K562 (cell line): ENCODE measurements around the gene TMEM87A. TPM values are rescaled to one million over a fixed set of nuclear protein-coding genes. Genes with fewer than 3 reads are reported as not detected.
A peak's percentile ranks its signal among the peaks of the same experiment; 100 is the strongest.

ENCODE experiments used
- C11orf30 ChIP-seq: fragments of 450-650 bp; IDR thresholded peaks from 2 replicates; pipeline ENCODE4 v1.6.1; 2016; ENCODE audit warnings: low read depth, mild to moderate bottlenecking
- CC2D1A ChIP-seq: fragments of 450-650 bp; IDR thresholded peaks from 2 replicates; pipeline ENCODE4 v1.6.1; 2017; ENCODE audit warnings: mild to moderate bottlenecking
- CTBP1 ChIP-seq: fragments of 450-650 bp; IDR thresholded peaks from 2 replicates; pipeline ENCODE4 v1.6.1; 2016; ENCODE audit warnings: borderline replicate concordance
- GATAD2B ChIP-seq: fragments of 450-650 bp; IDR thresholded peaks from 2 replicates; pipeline ENCODE4 v1.6.1; 2017; ENCODE audit warnings: mild to moderate bottlenecking, borderline replicate concordance
- HSF4 ChIP-seq: fragments of 250-450 bp; sonication (Bioruptor Pico); IDR thresholded peaks from 2 replicates; pipeline ENCODE4 v2.1.2; 2022; ENCODE audit warnings: mild to moderate bottlenecking, moderate library complexity, borderline replicate concordance
- KAT2B ChIP-seq: IDR thresholded peaks from one replicate; pipeline ENCODE4 v1.6.1; 2012; ENCODE audit warnings: low read depth, mild to moderate bottlenecking, control low read depth, inconsistent platforms, low read length, moderate library complexity
- MAFG ChIP-seq: fragments of 450-650 bp; conservative IDR thresholded peaks from 2 replicates; pipeline ENCODE4 v1.6.1; 2016; ENCODE audit warnings: missing genetic modification characterization, missing compliant biosample characterization
- NR2C1 ChIP-seq, 2 experiments: fragments of 450-650 bp; IDR thresholded peaks; 2 replicates each; pipeline ENCODE4 v1.6.1; 2017; ENCODE audit warnings: mild to moderate bottlenecking in 2 of 2, antibody characterized with exemption in 1 of 2, inconsistent platforms in 1 of 2, missing compliant biosample characterization in 1 of 2, missing genetic modification characterization in 1 of 2
- PHF21A ChIP-seq: fragments of 450-650 bp; IDR thresholded peaks from 2 replicates; pipeline ENCODE4 v1.6.1; 2017; ENCODE audit warnings: low read depth, borderline replicate concordance
- PTRF ChIP-seq: fragments of 450-650 bp; IDR thresholded peaks from 2 replicates; pipeline ENCODE4 v1.6.1; 2016; ENCODE audit warnings: mild to moderate bottlenecking, missing genetic modification characterization, missing compliant biosample characterization
- RAD21 ChIP-seq, 2 experiments: fragments of 250-450 bp in 1 of 2; fragments of 450-650 bp in 1 of 2; sonication (Bioruptor Pico) in 1 of 2; formaldehyde crosslinking in 1 of 2; IDR thresholded peaks in 1 of 2; conservative IDR thresholded peaks in 1 of 2; 2 replicates each; pipeline versions ENCODE4 v1.4.0 to v1.8.0; 2020 to 2022; ENCODE audit warnings: mild to moderate bottlenecking in 2 of 2, moderate library complexity in 1 of 2
- SMAD2 ChIP-seq: fragments of 150-350 bp; IDR thresholded peaks from 2 replicates; pipeline ENCODE4 v1.6.1; 2014; ENCODE audit warnings: low read depth, mild to moderate bottlenecking, low read length
- SNRNP70 ChIP-seq: fragments of 200-400 bp; formaldehyde crosslinking; optimal IDR thresholded peaks from 2 replicates; pipeline ENCODE3; 2017; ENCODE audit warnings: low read depth, low read length
- SP2 ChIP-seq: IDR thresholded peaks from 2 replicates; pipeline ENCODE4 v1.6.1; 2011; ENCODE audit warnings: mild to moderate bottlenecking, low read depth, low read length, moderate library complexity; ENCODE audit not compliant: poor library complexity, severe bottlenecking; ENCODE audit errors: extremely low read depth
- STAT5B ChIP-seq: fragments of 250-450 bp; sonication (Bioruptor Pico); IDR thresholded peaks from 2 replicates; pipeline ENCODE4 v1.8.0; 2021; ENCODE audit warnings: mild to moderate bottlenecking, inconsistent platforms
- XRCC4 ChIP-seq: IDR thresholded peaks from one replicate; pipeline ENCODE4 v1.6.1; 2011; ENCODE audit not compliant: insufficient read depth, insufficient read length; ENCODE audit errors: extremely low read depth
- XRCC5 ChIP-seq: fragments of 200-400 bp; formaldehyde crosslinking; IDR thresholded peaks from 2 replicates; pipeline ENCODE4 v1.6.1; 2017; ENCODE audit warnings: low read depth, mild to moderate bottlenecking, low read length
- ZBTB1 ChIP-seq: sonication (generic); formaldehyde crosslinking; IDR thresholded peaks from 2 replicates; pipeline ENCODE4 v1.8.1; 2023; ENCODE audit warnings: missing genetic modification reagents, low read depth, mild to moderate bottlenecking, borderline replicate concordance
- ZBTB34 ChIP-seq: fragments of 250-450 bp; sonication (Bioruptor Pico); IDR thresholded peaks from 2 replicates; pipeline ENCODE4 v1.8.0; 2021; ENCODE audit warnings: mild to moderate bottlenecking, moderate library complexity
- ZFP1 ChIP-seq: fragments of 450-650 bp; formaldehyde crosslinking; IDR thresholded peaks from 2 replicates; pipeline ENCODE4 v1.4.0; 2020; ENCODE audit warnings: mild to moderate bottlenecking, mixed read lengths
- ZNF41 ChIP-seq: fragments of 250-450 bp; sonication (Bioruptor Pico); conservative IDR thresholded peaks from 2 replicates; pipeline ENCODE4 v1.4.0; 2020; ENCODE audit warnings: mild to moderate bottlenecking
- ZNF561 ChIP-seq: fragments of 450-650 bp; formaldehyde crosslinking; conservative IDR thresholded peaks from 2 replicates; pipeline ENCODE4 v1.4.0; 2020; ENCODE audit warnings: mild to moderate bottlenecking, moderate library complexity
- ZNF586 ChIP-seq: fragments of 450-650 bp; formaldehyde crosslinking; conservative IDR thresholded peaks from 2 replicates; pipeline ENCODE4 v1.4.0; 2020; ENCODE audit warnings: mild to moderate bottlenecking, moderate library complexity
- ZNF696 ChIP-seq: fragments of 250-450 bp; sonication (Bioruptor Pico); conservative IDR thresholded peaks from 2 replicates; pipeline ENCODE4 v1.4.0; 2020; ENCODE audit warnings: mild to moderate bottlenecking, moderate library complexity
- polyA plus RNA-seq, 8 experiments: library from polyadenylated mRNA; depleted of rRNA in 4 of 8; stranded (reverse) in 5 of 8; unstranded in 3 of 8; fragments of >200 nt; fragmentation: Nextera tagmentation in 2 of 8; fragmentation: Illumina TruSeq in 1 of 8; extraction: Ambion mirVana in 2 of 8; extraction: Trizol in 1 of 8; gene quantifications; 2 replicates each; pipeline versions ENCODE4 v1.2.1 to v1.2.3, GENCODE V29; 2011 to 2014; ENCODE audit warnings: inconsistent platforms in 1 of 8, missing spikeins in 1 of 8
- total RNA-seq, 7 experiments: library from RNA; depleted of rRNA in 6 of 7; stranded (reverse); fragments of >200 nt in 6 of 7; fragmentation: Illumina TruSeq in 2 of 7; extraction: Trizol in 2 of 7; gene quantifications; 2 replicates each; pipeline versions ENCODE4 v1.2.1 to v1.2.3, GENCODE V29; 2011 to 2021; ENCODE audit warnings: low replicate concordance in 1 of 7
- TF ChIP-seq, protein P1 (sequence below): fragments of 250-450 bp; sonication (Bioruptor Pico); IDR thresholded peaks from 2 replicates; pipeline ENCODE4 v1.8.0; 2022; ENCODE audit warnings: moderate library complexity, mild to moderate bottlenecking, inconsistent platforms

The TMEM87A gene
- total and polyA plus RNA-seq, 9 of the 15 experiments (the other 6 are each of a cell fraction or from before 2014, with no cell fraction given) = 16.6 to 43.3 (median 29.6) TPM

GRCh38 chr15:42272939-42273899 is at the start of gene TMEM87A, which contains the start of gene GANC (continued):
- TF ChIP-seq NR2C1 (IDR thresholded peaks at IDR 0.05) = peak; percentile 33; the same call in 1 of the 2 replicates
- TF ChIP-seq NR2C1 (tag; IDR thresholded peaks at IDR 0.05) = peak; percentile 56
- TF ChIP-seq CC2D1A = peak; percentile 78; the same call in 1 of the 2 replicates
- no peak for TF ChIP-seq HSF4 (CRISPR knock-in tag)
- TF ChIP-seq CTBP1 = peak; percentile 79; the same call in 1 of the 2 replicates
- TF ChIP-seq STAT5B = no peak
- TF ChIP-seq XRCC5 = no peak
- no peak for TF ChIP-seq ZBTB1 (CRISPR knock-in tag)
- TF ChIP-seq ZNF696 (CRISPR knock-in tag) = no peak
- no peak for TF ChIP-seq ZNF41 (CRISPR knock-in tag)
- no peak for TF ChIP-seq ZBTB34 (CRISPR knock-in tag)
- TF ChIP-seq SP2 = no peak
- peak; percentile 94 for TF ChIP-seq C11orf30
- TF ChIP-seq, protein P1, sequence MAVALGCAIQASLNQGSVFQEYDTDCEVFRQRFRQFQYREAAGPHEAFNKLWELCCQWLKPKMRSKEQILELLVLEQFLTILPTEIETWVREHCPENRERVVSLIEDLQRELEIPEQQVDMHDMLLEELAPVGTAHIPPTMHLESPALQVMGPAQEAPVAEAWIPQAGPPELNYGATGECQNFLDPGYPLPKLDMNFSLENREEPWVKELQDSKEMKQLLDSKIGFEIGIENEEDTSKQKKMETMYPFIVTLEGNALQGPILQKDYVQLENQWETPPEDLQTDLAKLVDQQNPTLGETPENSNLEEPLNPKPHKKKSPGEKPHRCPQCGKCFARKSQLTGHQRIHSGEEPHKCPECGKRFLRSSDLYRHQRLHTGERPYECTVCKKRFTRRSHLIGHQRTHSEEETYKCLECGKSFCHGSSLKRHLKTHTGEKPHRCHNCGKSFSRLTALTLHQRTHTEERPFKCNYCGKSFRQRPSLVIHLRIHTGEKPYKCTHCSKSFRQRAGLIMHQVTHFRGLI = no peak
- TF ChIP-seq ZFP1 (CRISPR knock-in tag) = no peak
- no peak for TF ChIP-seq PTRF
- no peak for TF ChIP-seq ZNF586 (CRISPR knock-in tag)
- no peak for TF ChIP-seq RAD21 (CRISPR knock-in tag; conservative IDR thresholded peaks at IDR 0.05 in 1 of 2, IDR thresholded peaks at IDR 0.05 in 1 of 2)
- TF ChIP-seq ZNF561 = no peak
- TF ChIP-seq GATAD2B = 0 out of 2 replicates have a peak, but pooled peaks have one; percentile 73
- TF ChIP-seq SMAD2 = no peak
- no peak for TF ChIP-seq SNRNP70
- no peak for TF ChIP-seq MAFG (tag)
- no peak for TF ChIP-seq KAT2B
- no peak for TF ChIP-seq XRCC4
- TF ChIP-seq PHF21A = no peak
